SK-N-SH treated with all-trans-retinoic acid at 6 μM for 48 hours (cell line): ENCODE data around the gene MBNL2.

Experiments
- ARNTL ChIP-seq: fragments of 450-650 bp; formaldehyde crosslinking; IDR thresholded peaks from 2 replicates; pipeline ENCODE4 v1.5.0; 2020; ENCODE audit warnings: low read depth, mild to moderate bottlenecking, moderate library complexity, borderline replicate concordance
- CSRNP3 ChIP-seq: fragments of 250-450 bp; sonication (Bioruptor Pico); IDR thresholded peaks from 2 replicates; pipeline ENCODE4 v1.5.1; 2021; ENCODE audit warnings: mild to moderate bottlenecking, moderate library complexity
- GLIS3 ChIP-seq: fragments of 250-450 bp; sonication (Bioruptor Pico); IDR thresholded peaks from 2 replicates; pipeline ENCODE4 v1.5.0; 2020; ENCODE audit warnings: mild to moderate bottlenecking, moderate library complexity
- ISL1 ChIP-seq: fragments of 250-450 bp; sonication (Bioruptor Pico); IDR thresholded peaks from 2 replicates; pipeline ENCODE4 v2.1.2; 2022; ENCODE audit warnings: mild to moderate bottlenecking, moderate library complexity
- PPARA ChIP-seq: fragments of 250-450 bp; sonication (Bioruptor Pico); IDR thresholded peaks from 2 replicates; pipeline ENCODE4 v1.5.0; 2020; ENCODE audit warnings: mild to moderate bottlenecking, borderline replicate concordance
- SNAI2 ChIP-seq: fragments of 250-450 bp; sonication (Bioruptor Pico); IDR thresholded peaks from 2 replicates; pipeline ENCODE4 v1.5.0; 2020; ENCODE audit warnings: mild to moderate bottlenecking, moderate library complexity
- TCF4 ChIP-seq: fragments of 250-450 bp; sonication (Bioruptor Pico); IDR thresholded peaks from 2 replicates; pipeline ENCODE4 v1.8.0; 2021; ENCODE audit warnings: mild to moderate bottlenecking, moderate library complexity, borderline replicate concordance
- ZFP3 ChIP-seq: fragments of 250-450 bp; sonication (Bioruptor Pico); IDR thresholded peaks from 2 replicates; pipeline ENCODE4 v1.5.0; 2020; ENCODE audit warnings: mild to moderate bottlenecking, moderate library complexity
- ZFP30 ChIP-seq: fragments of 450-650 bp; formaldehyde crosslinking; IDR thresholded peaks from 2 replicates; pipeline ENCODE4 v1.5.0; 2022; ENCODE audit warnings: mild to moderate bottlenecking, moderate library complexity
- ZNF70 ChIP-seq: fragments of 450-650 bp; formaldehyde crosslinking; IDR thresholded peaks from 2 replicates; pipeline ENCODE4 v1.5.0; 2020; ENCODE audit warnings: mild to moderate bottlenecking, moderate library complexity
- ZNF8 ChIP-seq: fragments of 450-650 bp; formaldehyde crosslinking; IDR thresholded peaks from 2 replicates; pipeline ENCODE4 v1.5.0; 2020; ENCODE audit warnings: mild to moderate bottlenecking, moderate library complexity
- TF ChIP-seq, protein P1 (sequence below): fragments of 250-450 bp; sonication (Bioruptor Pico); IDR thresholded peaks from 2 replicates; pipeline ENCODE4 v1.8.0; 2020; ENCODE audit warnings: mild to moderate bottlenecking, moderate library complexity, borderline replicate concordance
- TF ChIP-seq, protein P2 (sequence below): fragments of 250-450 bp; sonication (Bioruptor Pico); IDR thresholded peaks from 2 replicates; pipeline ENCODE4 v1.5.0; 2020; ENCODE audit warnings: mild to moderate bottlenecking, moderate library complexity
- TF ChIP-seq, protein P3 (sequence below): fragments of 250-450 bp; sonication (Bioruptor Pico); IDR thresholded peaks from 2 replicates; pipeline ENCODE4 v1.5.1; 2020; ENCODE audit warnings: low read depth, mild to moderate bottlenecking, moderate library complexity

DNA sequence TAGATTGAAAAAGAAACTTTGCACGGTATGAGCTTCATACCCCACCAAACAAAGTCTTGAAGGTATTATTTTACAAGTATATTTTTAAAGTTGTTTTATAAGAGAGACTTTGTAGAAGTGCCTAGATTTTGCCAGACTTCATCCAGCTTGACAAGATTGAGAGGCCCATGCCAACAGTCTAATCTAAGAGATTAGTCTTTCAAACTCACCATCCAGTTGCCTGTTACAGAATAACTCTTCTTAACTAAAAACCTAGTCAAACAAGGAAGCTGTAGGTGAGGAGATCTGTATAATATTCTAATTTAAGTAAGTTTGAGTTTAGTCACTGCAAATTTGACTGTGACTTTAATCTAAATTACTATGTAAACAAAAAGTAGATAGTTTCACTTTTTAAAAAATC lies 169.9 kb downstream of the MBNL2 start:
- TF ChIP-seq GLIS3 (CRISPR knock-in tag) (no peak), TCF4 (CRISPR knock-in tag) (no peak), ZNF70 (no peak), ARNTL (CRISPR knock-in tag) (no peak), ISL1 (CRISPR knock-in tag) (no peak), ZFP3 (CRISPR knock-in tag) (no peak), SNAI2 (CRISPR knock-in tag) (no peak), ZFP30 (CRISPR knock-in tag) (no peak), PPARA (CRISPR knock-in tag) (no peak), CSRNP3 (CRISPR knock-in tag) (no peak), ZNF8 (CRISPR knock-in tag) (no peak)
- TF ChIP-seq, protein P1, sequence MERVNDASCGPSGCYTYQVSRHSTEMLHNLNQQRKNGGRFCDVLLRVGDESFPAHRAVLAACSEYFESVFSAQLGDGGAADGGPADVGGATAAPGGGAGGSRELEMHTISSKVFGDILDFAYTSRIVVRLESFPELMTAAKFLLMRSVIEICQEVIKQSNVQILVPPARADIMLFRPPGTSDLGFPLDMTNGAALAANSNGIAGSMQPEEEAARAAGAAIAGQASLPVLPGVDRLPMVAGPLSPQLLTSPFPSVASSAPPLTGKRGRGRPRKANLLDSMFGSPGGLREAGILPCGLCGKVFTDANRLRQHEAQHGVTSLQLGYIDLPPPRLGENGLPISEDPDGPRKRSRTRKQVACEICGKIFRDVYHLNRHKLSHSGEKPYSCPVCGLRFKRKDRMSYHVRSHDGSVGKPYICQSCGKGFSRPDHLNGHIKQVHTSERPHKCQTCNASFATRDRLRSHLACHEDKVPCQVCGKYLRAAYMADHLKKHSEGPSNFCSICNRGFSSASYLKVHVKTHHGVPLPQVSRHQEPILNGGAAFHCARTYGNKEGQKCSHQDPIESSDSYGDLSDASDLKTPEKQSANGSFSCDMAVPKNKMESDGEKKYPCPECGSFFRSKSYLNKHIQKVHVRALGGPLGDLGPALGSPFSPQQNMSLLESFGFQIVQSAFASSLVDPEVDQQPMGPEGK = no peak
- TF ChIP-seq, protein P2, sequence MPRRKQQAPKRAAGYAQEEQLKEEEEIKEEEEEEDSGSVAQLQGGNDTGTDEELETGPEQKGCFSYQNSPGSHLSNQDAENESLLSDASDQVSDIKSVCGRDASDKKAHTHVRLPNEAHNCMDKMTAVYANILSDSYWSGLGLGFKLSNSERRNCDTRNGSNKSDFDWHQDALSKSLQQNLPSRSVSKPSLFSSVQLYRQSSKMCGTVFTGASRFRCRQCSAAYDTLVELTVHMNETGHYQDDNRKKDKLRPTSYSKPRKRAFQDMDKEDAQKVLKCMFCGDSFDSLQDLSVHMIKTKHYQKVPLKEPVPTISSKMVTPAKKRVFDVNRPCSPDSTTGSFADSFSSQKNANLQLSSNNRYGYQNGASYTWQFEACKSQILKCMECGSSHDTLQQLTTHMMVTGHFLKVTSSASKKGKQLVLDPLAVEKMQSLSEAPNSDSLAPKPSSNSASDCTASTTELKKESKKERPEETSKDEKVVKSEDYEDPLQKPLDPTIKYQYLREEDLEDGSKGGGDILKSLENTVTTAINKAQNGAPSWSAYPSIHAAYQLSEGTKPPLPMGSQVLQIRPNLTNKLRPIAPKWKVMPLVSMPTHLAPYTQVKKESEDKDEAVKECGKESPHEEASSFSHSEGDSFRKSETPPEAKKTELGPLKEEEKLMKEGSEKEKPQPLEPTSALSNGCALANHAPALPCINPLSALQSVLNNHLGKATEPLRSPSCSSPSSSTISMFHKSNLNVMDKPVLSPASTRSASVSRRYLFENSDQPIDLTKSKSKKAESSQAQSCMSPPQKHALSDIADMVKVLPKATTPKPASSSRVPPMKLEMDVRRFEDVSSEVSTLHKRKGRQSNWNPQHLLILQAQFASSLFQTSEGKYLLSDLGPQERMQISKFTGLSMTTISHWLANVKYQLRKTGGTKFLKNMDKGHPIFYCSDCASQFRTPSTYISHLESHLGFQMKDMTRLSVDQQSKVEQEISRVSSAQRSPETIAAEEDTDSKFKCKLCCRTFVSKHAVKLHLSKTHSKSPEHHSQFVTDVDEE (CRISPR knock-in tag) = no peak
- TF ChIP-seq, protein P3, sequence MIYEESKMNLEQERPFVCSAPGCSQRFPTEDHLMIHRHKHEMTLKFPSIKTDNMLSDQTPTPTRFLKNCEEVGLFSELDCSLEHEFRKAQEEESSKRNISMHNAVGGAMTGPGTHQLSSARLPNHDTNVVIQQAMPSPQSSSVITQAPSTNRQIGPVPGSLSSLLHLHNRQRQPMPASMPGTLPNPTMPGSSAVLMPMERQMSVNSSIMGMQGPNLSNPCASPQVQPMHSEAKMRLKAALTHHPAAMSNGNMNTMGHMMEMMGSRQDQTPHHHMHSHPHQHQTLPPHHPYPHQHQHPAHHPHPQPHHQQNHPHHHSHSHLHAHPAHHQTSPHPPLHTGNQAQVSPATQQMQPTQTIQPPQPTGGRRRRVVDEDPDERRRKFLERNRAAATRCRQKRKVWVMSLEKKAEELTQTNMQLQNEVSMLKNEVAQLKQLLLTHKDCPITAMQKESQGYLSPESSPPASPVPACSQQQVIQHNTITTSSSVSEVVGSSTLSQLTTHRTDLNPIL (CRISPR knock-in tag) = no peak
